GM23338 (cell line): Measurements from ENCODE around the gene ASPHD1.

Experiments
- CTCF ChIP-seq, 2 experiments: fragments of 200-600 bp in 1 of 2; sonication (generic) in 1 of 2; conservative IDR thresholded peaks; 2 replicates each; pipeline versions ENCODE4 v1.5.1 to v1.6.1; 2016 to 2017; ENCODE audit warnings: antibody characterized with exemption in 2 of 2, low read depth in 2 of 2, mild to moderate bottlenecking in 2 of 2, moderate library complexity in 1 of 2
- EZH2 ChIP-seq: fragments of 200-600 bp; sonication (generic); IDR thresholded peaks from one replicate; pipeline ENCODE4 v1.8.0; 2017; ENCODE audit warnings: antibody characterized with exemption, mild to moderate bottlenecking, low read depth; ENCODE audit not compliant: unreplicated experiment
- EZH2phosphoT487 ChIP-seq: fragments of 200-600 bp; sonication (generic); IDR thresholded peaks from one replicate; pipeline ENCODE4 v1.8.1; 2018; ENCODE audit warnings: antibody characterized with exemption; ENCODE audit not compliant: unreplicated experiment
- JUNB ChIP-seq: IDR thresholded peaks from one replicate; pipeline ENCODE4 v1.6.1; 2016; ENCODE audit warnings: antibody characterized with exemption; ENCODE audit not compliant: unreplicated experiment
- NANOG ChIP-seq: IDR thresholded peaks from 2 replicates; pipeline ENCODE4 v1.6.1; 2016; ENCODE audit warnings: antibody characterized with exemption, borderline replicate concordance
- POLR2AphosphoS5 ChIP-seq: IDR thresholded peaks from 2 replicates; pipeline ENCODE4 v1.6.1; 2016; ENCODE audit warnings: antibody characterized with exemption, low read depth

GRCh38 chr16:29950806-29951461 is 50.6 kb downstream of the ASPHD1 start:
- TF ChIP-seq CTCF (conservative IDR thresholded peaks at IDR 0.05; ENCODE audit: low read depth in 2 of 2) = no peak
- TF ChIP-seq POLR2AphosphoS5 = no peak
- no peak for TF ChIP-seq EZH2
- no peak for TF ChIP-seq EZH2phosphoT487
- no peak for TF ChIP-seq NANOG
- TF ChIP-seq JUNB = no peak
